ENCODE data around the gene PAQR6. TPM values are rescaled to one million over a fixed set of nuclear protein-coding genes. Genes with fewer than 3 reads are reported as not detected.

The PAQR6 gene
- polyA plus RNA-seq, 1 experiment = 0.06 TPM

- TF ChIP-seq CTCF (IDR thresholded peaks at IDR 0.05; ENCODE audit: insufficient read depth, low read depth, low read length) = no peak
- Histone ChIP-seq H3K27me3 (ENCODE audit: control insufficient read depth, insufficient read depth, low read length) (no peaks in the 10 kb centered on the region), H3K4me3 (ENCODE audit: low read depth, low read length) (no peak overlapping the region), H3K36me3 (ENCODE audit: control insufficient read depth, insufficient read depth, low read length) (peaks cover 39% of the 10 kb centered on the region)
- ChIA-PET POLR2A (no interaction called here), CTCF (interaction anchor here (1.3 kb wide), 1 partner anchor 8 kb away, joined by 3 read pairs; no protein-coding TSS in a partner anchor)
- no peak for DNase-seq (ENCODE audit: low read depth)
These were observed 20.5 kb upstream of the PAQR6 start for GRCh38 chr1:156268336-156268735.

- ChIA-PET CTCF (no interaction called here), POLR2A (no interaction called here)
- Histone ChIP-seq H3K27me3 (ENCODE audit: control insufficient read depth, insufficient read depth, low read length) (no peaks in the 10 kb centered on the region), H3K4me3 (ENCODE audit: low read depth, low read length) (no peak overlapping the region), H3K36me3 (ENCODE audit: control insufficient read depth, insufficient read depth, low read length) (peaks cover 41% of the 10 kb centered on the region)
- no peak for DNase-seq (ENCODE audit: low read depth)
- TF ChIP-seq CTCF (IDR thresholded peaks at IDR 0.05; ENCODE audit: insufficient read depth, low read depth, low read length) = no peak
These were observed 18.2 kb upstream of the PAQR6 start for GRCh38 chr1:156266051-156266450.

GRCh38 chr1:156263288-156263655 lies 15.4 kb upstream of the PAQR6 start:
- Histone ChIP-seq H3K27me3 (ENCODE audit: control insufficient read depth, insufficient read depth, low read length) (no peaks in the 10 kb centered on the region), H3K4me3 (ENCODE audit: low read depth, low read length) (no peak overlapping the region), H3K36me3 (ENCODE audit: control insufficient read depth, insufficient read depth, low read length) (peaks cover 56% of the 10 kb centered on the region)
- no peak for DNase-seq (ENCODE audit: low read depth)
- POLR2A ChIA-PET = interaction anchor here (0.6 to 1.0 kb wide), 2 partner anchors 19 to 332 kb away, joined by 5 to 22 read pairs; partner anchors contain the start of gene SMG5
- no peak for TF ChIP-seq CTCF (IDR thresholded peaks at IDR 0.05; ENCODE audit: insufficient read depth, low read depth, low read length)
- CTCF ChIA-PET = interaction anchor here (0.9 to 1.2 kb wide), 2 partner anchors 12 to 19 kb away, joined by 3 to 6 read pairs; partner anchors contain the start of gene SMG5

- ChIA-PET CTCF (interaction anchor here (0.9 to 1.2 kb wide), 2 partner anchors 11 to 19 kb away, joined by 3 to 6 read pairs; partner anchors contain the start of gene SMG5), POLR2A (interaction anchor here (0.6 to 1.0 kb wide), 2 partner anchors 20 to 332 kb away, joined by 5 to 22 read pairs; partner anchors contain the start of gene SMG5)
- Histone ChIP-seq H3K27me3 (ENCODE audit: control insufficient read depth, insufficient read depth, low read length) (no peaks in the 10 kb centered on the region), H3K36me3 (ENCODE audit: control insufficient read depth, insufficient read depth, low read length) (peaks cover 54% of the 10 kb centered on the region), H3K4me3 (ENCODE audit: low read depth, low read length) (no peak overlapping the region)
- DNase-seq (ENCODE audit: low read depth) = peak; percentile 63
- no peak for TF ChIP-seq CTCF (IDR thresholded peaks at IDR 0.05; ENCODE audit: insufficient read depth, low read depth, low read length)
These were observed 14.8 kb upstream of the PAQR6 start for GRCh38 chr1:156262461-156263287.

DNA sequence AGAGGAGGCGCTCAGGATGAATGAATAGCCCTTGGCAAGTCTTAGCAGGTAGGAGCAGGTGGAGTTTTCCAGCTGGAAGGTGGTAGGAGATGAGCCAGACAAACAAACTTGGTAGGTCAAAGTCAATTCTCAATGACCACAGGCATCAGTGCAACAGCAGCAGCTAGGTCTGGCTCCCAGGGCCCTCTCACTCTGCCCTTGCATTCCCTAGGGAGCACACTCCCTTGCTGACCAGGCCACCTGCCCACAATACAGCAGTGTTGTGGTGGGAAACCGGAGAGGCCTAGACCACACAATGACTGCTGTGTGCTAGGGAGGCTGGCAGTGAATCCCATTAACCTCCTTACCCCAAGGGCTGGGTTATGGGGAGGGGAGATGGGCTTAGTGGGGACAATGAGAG lies 13.0 kb upstream of the PAQR6 start:
- no peak for TF ChIP-seq CTCF (IDR thresholded peaks at IDR 0.05; ENCODE audit: insufficient read depth, low read depth, low read length)
- peaks cover 51% of the 10 kb centered on the region for H3K36me3 ChIP-seq (ENCODE audit: control insufficient read depth, insufficient read depth, low read length)
- no peaks in the 10 kb centered on the region for H3K27me3 ChIP-seq (ENCODE audit: control insufficient read depth, insufficient read depth, low read length)
- no peak overlapping the region for H3K4me3 ChIP-seq (ENCODE audit: low read depth, low read length)
- POLR2A ChIA-PET = no interaction called here
- CTCF ChIA-PET = interaction anchor here (0.7 to 1.5 kb wide), 4 partner anchors 8 to 170 kb away, joined by 3 to 4 read pairs (median 3); no protein-coding TSS in a partner anchor
- no peak for DNase-seq (ENCODE audit: low read depth)
